ENCODE results near the gene IGSF3.

Gene IGSF3

GRCh38 chr1:116686175-116686574 lies 18.6 kb upstream of the IGSF3 start:
- DNase-seq: no peak

- no peak for DNase-seq
Observed at GRCh38 chr1:116684575-116684974, 17.0 kb upstream of the IGSF3 start.

GRCh38 chr1:116682641-116683221 lies 15.2 kb upstream of the IGSF3 start:
- DNase-seq: no peak

GRCh38 chr1:116681343-116681899 lies 13.9 kb upstream of the IGSF3 start:
- no peak for DNase-seq

GRCh38 chr1:116680752-116681151 lies 13.2 kb upstream of the IGSF3 start:
- no peak for DNase-seq

- DNase-seq: no peak
Observed at GRCh38 chr1:116679828-116680628, 12.5 kb upstream of the IGSF3 start.

GRCh38 chr1:116679091-116679827 lies 11.7 kb upstream of the IGSF3 start:
- DNase-seq: no peak

GRCh38 chr1:116678732-116679090 lies 11.2 kb upstream of the IGSF3 start:
- no peak for DNase-seq

- DNase-seq: no peak
Observed at GRCh38 chr1:116677474-116678062, 10.0 kb upstream of the IGSF3 start.

GRCh38 chr1:116676291-116676690 lies 8.8 kb upstream of the IGSF3 start:
- no peak for DNase-seq

- no peak for DNase-seq
Observed at GRCh38 chr1:116674751-116675150, 7.2 kb upstream of the IGSF3 start.

GRCh38 chr1:116674011-116674531 lies 6.5 kb upstream of the IGSF3 start:
- no peak for DNase-seq

GRCh38 chr1:116671912-116672311 lies 4.4 kb upstream of the IGSF3 start:
- DNase-seq: no peak

GRCh38 chr1:116671072-116671760 lies 3.7 kb upstream of the IGSF3 start:
- DNase-seq: no peak

GRCh38 chr1:116668277-116668676 lies 744 bp upstream of the IGSF3 start:
- DNase-seq: no peak

- peak in 1 of 2 experiments; percentile 3 for DNase-seq
Observed at GRCh38 chr1:116667078-116667574, 407 bp downstream of the IGSF3 start.

GRCh38 chr1:116666187-116667077 lies 1.1 kb downstream of the IGSF3 start:
- DNase-seq: peak in 1 of 2 experiments; percentile 5

GRCh38 chr1:116664978-116665371 lies 2.6 kb downstream of the IGSF3 start:
- DNase-seq: no peak

- DNase-seq: no peak
Observed at GRCh38 chr1:116664366-116664977, 3.1 kb downstream of the IGSF3 start.

- DNase-seq: no peak
Observed at GRCh38 chr1:116663821-116664220, 3.7 kb downstream of the IGSF3 start.

- no peak for DNase-seq
Observed at GRCh38 chr1:116661633-116662032, 5.9 kb downstream of the IGSF3 start.
